AG09309 (cell line): ENCODE measurements around the gene RCC2.
A peak's percentile ranks its signal among the peaks of the same experiment; 100 is the strongest.
"Not testable (repeated sequence)": the region's sequence is repeated elsewhere in the genome, so short reads cannot be mapped to it uniquely, and the experiment has no call there.

Experiments
- DNase-seq: peaks from one replicate; pipeline ENCODE4 v3.0.0-alpha.2; 2010; ENCODE audit warnings: low read depth
- H3K4me3 ChIP-seq: 2 replicates; pipeline ENCODE4 v1.5.1; 2011; ENCODE audit warnings: mild to moderate bottlenecking, low read depth, low read length, moderate library complexity; ENCODE audit not compliant: control insufficient read depth
- CTCF ChIP-seq: IDR thresholded peaks from 2 replicates; pipeline ENCODE4 v1.5.1; 2011; ENCODE audit warnings: mild to moderate bottlenecking, low read depth, low read length, inconsistent platforms; ENCODE audit not compliant: insufficient read depth, control insufficient read depth; ENCODE audit errors: missing control alignments

Gene RCC2

GRCh38 chr1:17439250-17440073 lies at the start of gene RCC2:
Gene RCC2 (minus strand): TSS chr1:17439677. CDS start chr1:17438514, 1,163 bp downstream.
- DNase-seq: peak; percentile 40
- no peak for TF ChIP-seq CTCF
- H3K4me3 ChIP-seq: peak within 1 kb of the TSS; percentile 99

GRCh38 chr1:17486242-17486641 lies 46.8 kb upstream of the RCC2 start:
- H3K4me3 ChIP-seq: no peak overlapping the region
- no peak for TF ChIP-seq CTCF
- no peak for DNase-seq

GRCh38 chr1:17485281-17485680 lies 45.8 kb upstream of the RCC2 start:
- DNase-seq: no peak
- no peak overlapping the region for H3K4me3 ChIP-seq
- TF ChIP-seq CTCF: peak; percentile 52

- not testable (repeated sequence) for H3K4me3 ChIP-seq, DNase-seq
Observed at GRCh38 chr1:17481981-17482380, 42.5 kb upstream of the RCC2 start.

GRCh38 chr1:17480846-17481245 lies 41.4 kb upstream of the RCC2 start:
- no peak for TF ChIP-seq CTCF
- no peak for DNase-seq
- H3K4me3 ChIP-seq: no peak overlapping the region

- no peak for TF ChIP-seq CTCF
- DNase-seq: peak; percentile 64
- H3K4me3 ChIP-seq: no peak overlapping the region
Observed at GRCh38 chr1:17475752-17476151, 36.3 kb upstream of the RCC2 start.

GRCh38 chr1:17474836-17475555 lies 35.5 kb upstream of the RCC2 start:
- H3K4me3 ChIP-seq, DNase-seq: not testable (repeated sequence)
